ENCODE results near the gene BRCC3.

BRCC3 gene

DNA sequence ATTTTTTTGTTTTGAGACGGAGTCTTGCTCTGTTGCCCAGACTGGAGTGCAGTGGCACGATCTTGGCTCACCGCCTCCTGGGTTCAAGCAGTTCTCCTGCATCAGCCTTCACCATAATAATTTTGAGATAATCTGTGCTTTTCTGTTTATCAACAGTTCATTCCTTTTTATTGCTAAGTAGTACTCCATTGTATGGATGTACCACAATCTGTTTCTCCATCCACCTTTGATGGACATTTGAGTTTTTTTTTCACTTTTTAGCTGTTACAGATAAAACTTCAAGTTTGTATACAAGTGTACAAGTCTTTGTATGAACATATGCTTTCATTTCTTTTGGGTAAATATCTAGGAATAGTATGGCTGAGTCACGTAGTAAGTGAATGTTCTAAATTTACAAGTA, 35.6 kb upstream of the BRCC3 start:
- no peaks in the 10 kb centered on the region for H3K9me3 ChIP-seq (ENCODE audit: control insufficient read depth, insufficient read depth, low read length)
- no peak overlapping the region for H3K4me3 ChIP-seq (ENCODE audit: low read length)
- no peak overlapping the region for H3K27ac ChIP-seq (ENCODE audit: low read length)
- no CpG with 5 or more reads among the region's 4 CpGs for whole genome bisulfite sequencing (ENCODE audit: insufficient coverage, insufficient read length)
- no peak for DNase-seq (ENCODE audit: low read depth, low spot score)
- no peaks in the 10 kb centered on the region for H3K36me3 ChIP-seq (ENCODE audit: control insufficient read depth, insufficient read depth, low read length)
- no peaks in the 10 kb centered on the region for H3K27me3 ChIP-seq (ENCODE audit: control insufficient read depth, insufficient read depth, low read length)
- H3K4me1 ChIP-seq (ENCODE audit: control insufficient read depth, insufficient read depth, low read length): no peaks in the 10 kb centered on the region

DNA sequence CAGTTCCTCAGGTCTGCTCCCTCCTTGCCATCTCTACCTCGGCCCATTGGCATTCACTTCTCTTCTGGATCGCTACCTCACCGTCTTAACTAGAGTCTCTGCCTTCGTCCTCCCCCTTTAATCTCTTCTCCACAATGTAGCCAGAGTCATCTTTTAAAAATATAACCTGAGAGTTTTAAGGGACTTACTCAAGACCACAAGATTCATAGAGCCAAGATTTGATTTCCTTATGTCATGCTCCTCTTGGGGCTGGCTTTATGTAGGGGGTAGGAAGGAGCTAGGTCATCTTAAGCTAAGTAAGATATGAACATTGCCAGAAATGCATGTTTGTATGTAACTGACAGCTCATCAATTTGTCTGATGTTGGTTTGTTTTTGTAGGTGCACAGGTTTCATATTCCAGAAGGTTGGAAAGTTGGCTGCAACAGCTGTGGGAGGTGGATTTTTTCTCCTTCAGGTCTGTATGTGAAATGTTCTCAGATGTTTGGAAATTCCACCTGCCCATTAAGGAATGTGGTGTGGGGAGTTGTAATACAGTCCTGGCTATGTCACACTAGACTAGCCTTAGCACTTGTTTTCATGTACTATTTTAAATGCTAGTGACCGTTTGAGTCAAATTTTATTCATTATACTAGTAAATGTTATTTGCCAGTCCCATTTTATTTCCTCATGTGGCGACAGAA, 25.0 kb upstream of the BRCC3 start:
- Histone ChIP-seq H3K27ac (ENCODE audit: low read length) (no peak overlapping the region), H3K9me3 (ENCODE audit: control insufficient read depth, insufficient read depth, low read length) (no peaks in the 10 kb centered on the region), H3K36me3 (ENCODE audit: control insufficient read depth, insufficient read depth, low read length) (no peaks in the 10 kb centered on the region), H3K27me3 (ENCODE audit: control insufficient read depth, insufficient read depth, low read length) (no peaks in the 10 kb centered on the region), H3K4me3 (ENCODE audit: low read length) (no peak overlapping the region), H3K4me1 (ENCODE audit: control insufficient read depth, insufficient read depth, low read length) (no peaks in the 10 kb centered on the region)
- no peak for DNase-seq (ENCODE audit: low read depth, low spot score)
- no CpG with 5 or more reads among the region's 6 CpGs for WGBS (ENCODE audit: insufficient coverage, insufficient read length)

- no peak overlapping the region for H3K4me3 ChIP-seq (ENCODE audit: low read length)
- no peak for DNase-seq (ENCODE audit: low read depth, low spot score)
- H3K4me1 ChIP-seq (ENCODE audit: control insufficient read depth, insufficient read depth, low read length): no peaks in the 10 kb centered on the region
- no peaks in the 10 kb centered on the region for H3K9me3 ChIP-seq (ENCODE audit: control insufficient read depth, insufficient read depth, low read length)
- no CpG with 5 or more reads among the region's 5 CpGs for WGBS (ENCODE audit: insufficient coverage, insufficient read length)
- no peaks in the 10 kb centered on the region for H3K27me3 ChIP-seq (ENCODE audit: control insufficient read depth, insufficient read depth, low read length)
- no peaks in the 10 kb centered on the region for H3K36me3 ChIP-seq (ENCODE audit: control insufficient read depth, insufficient read depth, low read length)
- no peak overlapping the region for H3K27ac ChIP-seq (ENCODE audit: low read length)
Measured at GRCh38 chrX:155046811-155047528, 24.3 kb upstream of the BRCC3 start.

GRCh38 chrX:155048977-155049619, 22.2 kb upstream of the BRCC3 start:
- Histone ChIP-seq H3K9me3 (ENCODE audit: control insufficient read depth, insufficient read depth, low read length) (no peaks in the 10 kb centered on the region), H3K27me3 (ENCODE audit: control insufficient read depth, insufficient read depth, low read length) (no peaks in the 10 kb centered on the region), H3K4me1 (ENCODE audit: control insufficient read depth, insufficient read depth, low read length) (no peaks in the 10 kb centered on the region), H3K36me3 (ENCODE audit: control insufficient read depth, insufficient read depth, low read length) (no peaks in the 10 kb centered on the region), H3K27ac (ENCODE audit: low read length) (no peak overlapping the region), H3K4me3 (ENCODE audit: low read length) (no peak overlapping the region)
- WGBS (ENCODE audit: insufficient coverage, insufficient read length): no CpG with 5 or more reads among the region's 9 CpGs
- peak; percentile 16 for DNase-seq (ENCODE audit: low read depth, low spot score)

- WGBS (ENCODE audit: insufficient coverage, insufficient read length): no CpG with 5 or more reads among the region's 5 CpGs
- Histone ChIP-seq H3K9me3 (ENCODE audit: control insufficient read depth, insufficient read depth, low read length) (no peaks in the 10 kb centered on the region), H3K4me1 (ENCODE audit: control insufficient read depth, insufficient read depth, low read length) (no peaks in the 10 kb centered on the region), H3K27me3 (ENCODE audit: control insufficient read depth, insufficient read depth, low read length) (no peaks in the 10 kb centered on the region), H3K27ac (ENCODE audit: low read length) (no peak overlapping the region), H3K4me3 (ENCODE audit: low read length) (no peak overlapping the region), H3K36me3 (ENCODE audit: control insufficient read depth, insufficient read depth, low read length) (no peaks in the 10 kb centered on the region; the same call in 1 of the 2 replicates)
- DNase-seq (ENCODE audit: low read depth, low spot score): no peak
Measured at GRCh38 chrX:155052738-155053498, 18.4 kb upstream of the BRCC3 start.

- WGBS (ENCODE audit: insufficient coverage, insufficient read length): no CpG with 5 or more reads among the region's 3 CpGs
- Histone ChIP-seq H3K36me3 (ENCODE audit: control insufficient read depth, insufficient read depth, low read length) (no peaks in the 10 kb centered on the region; the same call in 1 of the 2 replicates), H3K4me1 (ENCODE audit: control insufficient read depth, insufficient read depth, low read length) (no peaks in the 10 kb centered on the region), H3K27ac (ENCODE audit: low read length) (no peak overlapping the region), H3K27me3 (ENCODE audit: control insufficient read depth, insufficient read depth, low read length) (no peaks in the 10 kb centered on the region), H3K9me3 (ENCODE audit: control insufficient read depth, insufficient read depth, low read length) (no peaks in the 10 kb centered on the region), H3K4me3 (ENCODE audit: low read length) (no peak overlapping the region)
- no peak for DNase-seq (ENCODE audit: low read depth, low spot score)
Measured at GRCh38 chrX:155053656-155054055, 17.7 kb upstream of the BRCC3 start.

GRCh38 chrX:155054255-155054654, 17.1 kb upstream of the BRCC3 start:
- no peaks in the 10 kb centered on the region for H3K4me1 ChIP-seq (ENCODE audit: control insufficient read depth, insufficient read depth, low read length)
- no peaks in the 10 kb centered on the region for H3K9me3 ChIP-seq (ENCODE audit: control insufficient read depth, insufficient read depth, low read length)
- no peak for DNase-seq (ENCODE audit: low read depth, low spot score)
- H3K4me3 ChIP-seq (ENCODE audit: low read length): no peak overlapping the region
- no peak overlapping the region for H3K27ac ChIP-seq (ENCODE audit: low read length)
- no peaks in the 10 kb centered on the region; the same call in 1 of the 2 replicates for H3K36me3 ChIP-seq (ENCODE audit: control insufficient read depth, insufficient read depth, low read length)
- WGBS (ENCODE audit: insufficient coverage, insufficient read length): no CpG with 5 or more reads among the region's 4 CpGs
- no peaks in the 10 kb centered on the region for H3K27me3 ChIP-seq (ENCODE audit: control insufficient read depth, insufficient read depth, low read length)

DNA sequence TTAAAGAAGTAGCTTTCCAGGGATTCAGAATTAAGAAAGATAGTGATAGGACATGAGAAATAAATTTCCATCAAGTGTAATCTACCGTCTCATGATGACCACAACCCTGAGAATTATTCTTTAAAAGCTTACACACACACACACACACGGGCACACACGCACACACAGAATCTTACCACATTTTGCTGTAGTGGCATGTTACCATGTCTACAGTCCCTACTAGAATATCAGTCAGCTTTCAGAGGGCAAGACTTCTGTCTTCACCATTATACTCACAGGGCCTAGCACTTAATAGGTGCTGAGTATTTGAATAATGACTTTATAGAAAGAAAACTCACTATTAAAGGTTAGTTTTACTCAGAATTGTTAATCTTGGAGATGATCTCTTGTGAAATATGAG, 15.8 kb upstream of the BRCC3 start:
- Histone ChIP-seq H3K27me3 (ENCODE audit: control insufficient read depth, insufficient read depth, low read length) (no peaks in the 10 kb centered on the region), H3K9me3 (ENCODE audit: control insufficient read depth, insufficient read depth, low read length) (no peaks in the 10 kb centered on the region), H3K27ac (ENCODE audit: low read length) (no peak overlapping the region), H3K36me3 (ENCODE audit: control insufficient read depth, insufficient read depth, low read length) (no peaks in the 10 kb centered on the region; the same call in 1 of the 2 replicates), H3K4me3 (ENCODE audit: low read length) (no peak overlapping the region), H3K4me1 (ENCODE audit: control insufficient read depth, insufficient read depth, low read length) (no peaks in the 10 kb centered on the region)
- no CpG with 5 or more reads among the region's 3 CpGs for WGBS (ENCODE audit: insufficient coverage, insufficient read length)
- no peak for DNase-seq (ENCODE audit: low read depth, low spot score)

DNA sequence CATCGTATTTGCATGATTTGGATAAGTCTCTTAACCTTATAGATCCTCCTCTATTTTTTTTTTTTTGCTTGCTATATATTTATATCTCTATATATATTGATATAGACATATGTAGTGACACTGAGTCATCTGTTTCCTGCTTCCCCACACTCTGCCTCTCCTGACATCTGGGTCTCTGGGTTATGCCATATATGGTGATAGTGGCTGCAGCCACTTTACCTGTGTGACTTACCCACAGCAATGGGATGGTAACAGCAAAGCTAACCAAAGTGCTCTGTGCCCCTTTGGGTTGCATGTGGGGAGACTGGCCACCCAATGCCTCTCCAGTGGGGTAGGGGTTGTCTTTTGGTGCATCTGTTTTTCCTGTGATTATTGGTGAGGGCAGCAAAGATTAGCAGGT, 14.8 kb upstream of the BRCC3 start:
- Histone ChIP-seq H3K4me1 (ENCODE audit: control insufficient read depth, insufficient read depth, low read length) (no peaks in the 10 kb centered on the region), H3K27ac (ENCODE audit: low read length) (no peak overlapping the region), H3K27me3 (ENCODE audit: control insufficient read depth, insufficient read depth, low read length) (no peaks in the 10 kb centered on the region), H3K4me3 (ENCODE audit: low read length) (no peak overlapping the region), H3K9me3 (ENCODE audit: control insufficient read depth, insufficient read depth, low read length) (no peaks in the 10 kb centered on the region), H3K36me3 (ENCODE audit: control insufficient read depth, insufficient read depth, low read length) (no peaks in the 10 kb centered on the region; the same call in 1 of the 2 replicates)
- no CpG with 5 or more reads among the region's 1 CpG for WGBS (ENCODE audit: insufficient coverage, insufficient read length)
- no peak for DNase-seq (ENCODE audit: low read depth, low spot score)

Measured in iPS DF 6.9 (cell line).